Lung (tissue), 13 donors: ENCODE results near the gene KEAP1. TPM values are rescaled to one million over a fixed set of nuclear protein-coding genes. Genes with fewer than 3 reads are reported as not detected.

Experiments
- ATAC-seq: fragments of 200-7000 bp; cut with Tn5 transposase; one replicate; pipeline ENCODE4 v1.9.1; 2020; ENCODE audit warnings: moderate number of reproducible peaks; ENCODE audit not compliant: insufficient read depth, low FRiP score
- DNase-seq, 3 donors: peaks; one replicate each; pipeline ENCODE4 v3.0.0-alpha.2; 2013 to 2017
- H3K27ac ChIP-seq, 2 donors: one replicate each; pipeline ENCODE4 v1.5.1; 2013; ENCODE audit warnings: mild to moderate bottlenecking in 2 of 2, moderate library complexity in 2 of 2, control low read depth in 1 of 2, inconsistent platforms in 1 of 2, low read depth in 1 of 2, low read length in 1 of 2
- H3K27me3 ChIP-seq, 3 donors: one replicate each; pipeline ENCODE4 v1.5.1; 2013; ENCODE audit warnings: low read length in 2 of 3; ENCODE audit not compliant: control insufficient read depth in 3 of 3, insufficient read depth in 3 of 3
- H3K36me3 ChIP-seq, 4 donors: one replicate each; pipeline ENCODE4 v1.5.1; 2013; ENCODE audit warnings: low read length in 4 of 4, mild to moderate bottlenecking in 1 of 4, moderate library complexity in 1 of 4; ENCODE audit not compliant: control insufficient read depth in 4 of 4, insufficient read depth in 4 of 4
- H3K4me1 ChIP-seq, 5 donors: one replicate each; pipeline ENCODE4 v1.5.1; 2013; ENCODE audit warnings: low read length in 5 of 5, mild to moderate bottlenecking in 2 of 5, moderate library complexity in 1 of 5; ENCODE audit not compliant: control insufficient read depth in 5 of 5, insufficient read depth in 5 of 5
- H3K4me3 ChIP-seq: one replicate; pipeline ENCODE4 v1.5.1; 2013; ENCODE audit warnings: mild to moderate bottlenecking, control low read depth, moderate library complexity
- H3K9ac ChIP-seq, 2 donors: one replicate each; pipeline ENCODE4 v1.5.1; 2013; ENCODE audit warnings: low read length in 2 of 2, control low read depth in 1 of 2; ENCODE audit not compliant: insufficient read depth in 1 of 2
- H3K9me3 ChIP-seq, 4 donors: one replicate each; pipeline ENCODE4 v1.5.1; 2013; ENCODE audit warnings: low read length in 3 of 4, mild to moderate bottlenecking in 1 of 4, moderate library complexity in 1 of 4; ENCODE audit not compliant: control insufficient read depth in 4 of 4, insufficient read depth in 3 of 4
- WGBS, 2 donors: extraction: QIAGEN DNeasy Blood & Tissue Kit; methylation state at CpG; one replicate each; pipeline ENCODE4 v1.1.7; 2013; 5-methylcytosine and 5-hydroxymethylcytosine counted together
- polyA plus RNA-seq, 2 donors: library from polyadenylated mRNA; stranded (reverse); fragments of 200-250 nt; gene quantifications; one replicate each; pipeline ENCODE4 v1.2.1, GENCODE V29; 2013
- small RNA-seq: library from RNA; depleted of rRNA; stranded (forward); fragments of <200 nt; gene quantifications from one replicate; pipeline ENCODE3, GENCODE V24; 2014; ENCODE audit warnings: low replicate concordance
- total RNA-seq, 2 donors: library from RNA; depleted of rRNA in 1 of 2; stranded (reverse); fragments of >200 nt in 1 of 2; gene quantifications; one replicate each; pipeline ENCODE4 v1.2.1, GENCODE V29; 2014 to 2021
- TF ChIP-seq, protein P1 (sequence below): IDR thresholded peaks from 2 replicates; pipeline ENCODE4 v1.5.1; 2012; ENCODE audit warnings: mild to moderate bottlenecking; ENCODE audit errors: control extremely low read depth, extremely low read depth
- donor health status: control.
- donor health status: control.
- donor health status: Bipolar disorder and iron deficiency.
- donor health status: healthy.
- donor health status: DM: yes; HTN: yes; CAD: no.

KEAP1 gene
- total and polyA plus RNA-seq, 4 donors: 44.8 to 73.5 (median 60.3) TPM

DNA sequence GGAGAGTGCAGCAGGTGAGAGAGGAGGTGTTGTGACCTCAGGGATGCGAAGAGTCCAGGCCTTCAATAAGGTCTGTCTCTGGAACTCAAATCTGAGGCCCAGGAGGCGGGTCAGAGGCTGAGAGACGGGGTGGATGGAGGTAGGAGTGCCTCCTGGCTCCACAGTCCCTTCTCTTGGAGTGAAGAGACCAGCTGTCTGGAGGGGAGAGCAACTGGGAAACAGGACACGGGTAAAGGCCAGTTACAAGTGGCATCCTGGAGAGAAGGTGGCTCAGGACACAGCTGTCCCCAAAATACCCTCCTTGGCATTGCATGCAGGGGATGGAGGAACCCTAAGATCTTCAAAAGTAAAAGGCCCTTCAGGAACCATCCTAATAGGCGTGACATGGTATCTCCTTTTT lies 63.6 kb downstream of the KEAP1 start:
- H3K9ac ChIP-seq: no peak overlapping the region
- no peaks in the 10 kb centered on the region for H3K27me3 ChIP-seq
- no peak overlapping the region for H3K27ac ChIP-seq
- ATAC-seq (no peak), DNase-seq (no peak)
- no peaks in the 10 kb centered on the region for H3K9me3 ChIP-seq
- H3K36me3 ChIP-seq: no peaks in the 10 kb centered on the region
- H3K4me3 ChIP-seq: no peak overlapping the region
- TF ChIP-seq, protein P1, sequence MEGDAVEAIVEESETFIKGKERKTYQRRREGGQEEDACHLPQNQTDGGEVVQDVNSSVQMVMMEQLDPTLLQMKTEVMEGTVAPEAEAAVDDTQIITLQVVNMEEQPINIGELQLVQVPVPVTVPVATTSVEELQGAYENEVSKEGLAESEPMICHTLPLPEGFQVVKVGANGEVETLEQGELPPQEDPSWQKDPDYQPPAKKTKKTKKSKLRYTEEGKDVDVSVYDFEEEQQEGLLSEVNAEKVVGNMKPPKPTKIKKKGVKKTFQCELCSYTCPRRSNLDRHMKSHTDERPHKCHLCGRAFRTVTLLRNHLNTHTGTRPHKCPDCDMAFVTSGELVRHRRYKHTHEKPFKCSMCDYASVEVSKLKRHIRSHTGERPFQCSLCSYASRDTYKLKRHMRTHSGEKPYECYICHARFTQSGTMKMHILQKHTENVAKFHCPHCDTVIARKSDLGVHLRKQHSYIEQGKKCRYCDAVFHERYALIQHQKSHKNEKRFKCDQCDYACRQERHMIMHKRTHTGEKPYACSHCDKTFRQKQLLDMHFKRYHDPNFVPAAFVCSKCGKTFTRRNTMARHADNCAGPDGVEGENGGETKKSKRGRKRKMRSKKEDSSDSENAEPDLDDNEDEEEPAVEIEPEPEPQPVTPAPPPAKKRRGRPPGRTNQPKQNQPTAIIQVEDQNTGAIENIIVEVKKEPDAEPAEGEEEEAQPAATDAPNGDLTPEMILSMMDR: no peak
- H3K4me1 ChIP-seq: no peaks in the 10 kb centered on the region
- 86 to 94% methylated on average over 5 of the region's 5 CpGs for WGBS, 2 donors

Small RNA genes lying within 50 kb of the gene (small RNA-seq; reads per million reads assigned to genes)
- not detected for gene MIR1238
- not detected for gene RNU7-140P

Other genes with a start within 250 kb of the KEAP1 start
- 100 to 1,000 TPM; 179 to 191 TPM for gene ICAM1, start 232.2 kb downstream of the KEAP1 start, total RNA-seq
- 100 to 1,000 TPM in 1 of 2 donors, 10 to 100 TPM in 1; 88.4 to 391 TPM for gene ICAM1, start 232.2 kb downstream of the KEAP1 start, polyA plus RNA-seq
- gene ICAM4, start 216.4 kb downstream of the KEAP1 start, total RNA-seq: 10 to 100 TPM in 1 of 2 donors, 1 to 10 TPM in 1; 8.2 to 38.8 TPM
- 1 to 10 TPM; 4.6 to 8.0 TPM for gene ICAM4, start 216.4 kb downstream of the KEAP1 start, polyA plus RNA-seq
- gene ICAM5, start 213.4 kb downstream of the KEAP1 start, total RNA-seq: 10 to 100 TPM; 22.2 to 32.1 TPM
- gene ICAM5, start 213.4 kb downstream of the KEAP1 start, polyA plus RNA-seq: 10 to 100 TPM in 1 of 2 donors, 1 to 10 TPM in 1; 4.1 to 15.0 TPM
- gene ZGLP1, start 193.5 kb downstream of the KEAP1 start, total RNA-seq: 1 to 10 TPM; 3.7 to 5.1 TPM
- gene ZGLP1, start 193.5 kb downstream of the KEAP1 start, polyA plus RNA-seq: 1 to 10 TPM; 3.0 to 6.7 TPM
- 10 to 100 TPM in 1 of 2 donors, 1 to 10 TPM in 1; 9.6 to 20.9 TPM for gene FDX2, start 187.3 kb downstream of the KEAP1 start, total RNA-seq
- gene FDX2, start 187.3 kb downstream of the KEAP1 start, polyA plus RNA-seq: 10 to 100 TPM; 21.4 to 38.4 TPM
- 10 to 100 TPM; 21.1 to 46.1 TPM for gene RAVER1, start 169.8 kb downstream of the KEAP1 start, total RNA-seq
- 10 to 100 TPM; 10.5 to 17.7 TPM for gene RAVER1, start 169.8 kb downstream of the KEAP1 start, polyA plus RNA-seq
- 10 to 100 TPM; 12.1 to 25.5 TPM for gene ICAM3, start 163.7 kb downstream of the KEAP1 start, total RNA-seq
- gene ICAM3, start 163.7 kb downstream of the KEAP1 start, polyA plus RNA-seq: 10 to 100 TPM in 1 of 2 donors, 1 to 10 TPM in 1; 8.1 to 56.1 TPM
- gene TYK2, start 122.8 kb downstream of the KEAP1 start, total RNA-seq: 100 to 1,000 TPM; 102 to 175 TPM
- 100 to 1,000 TPM; 137 to 162 TPM for gene TYK2, start 122.8 kb downstream of the KEAP1 start, polyA plus RNA-seq
- 100 to 1,000 TPM; 110 to 156 TPM for gene CDC37, start 99.8 kb downstream of the KEAP1 start, total RNA-seq
- gene CDC37, start 99.8 kb downstream of the KEAP1 start, polyA plus RNA-seq: 100 to 1,000 TPM; 223 to 294 TPM
- 10 to 100 TPM; 11.9 to 23.6 TPM for gene PDE4A, start 82.8 kb downstream of the KEAP1 start, total RNA-seq
- 10 to 100 TPM; 10.3 to 13.7 TPM for gene PDE4A, start 82.8 kb downstream of the KEAP1 start, polyA plus RNA-seq
- 1 to 10 TPM in 1 of 2 donors, under 1 TPM in 1; 0.26 to 1.2 TPM for gene S1PR5, start 14.1 kb upstream of the KEAP1 start, total RNA-seq
- 1 to 10 TPM in 1 of 2 donors, under 1 TPM in 1; 0.55 to 1.4 TPM for gene S1PR5, start 14.1 kb upstream of the KEAP1 start, polyA plus RNA-seq
- 10 to 100 TPM; 13.4 to 34.0 TPM for gene ATG4D, start 40.5 kb upstream of the KEAP1 start, total RNA-seq
- 10 to 100 TPM; 26.0 to 28.8 TPM for gene ATG4D, start 40.5 kb upstream of the KEAP1 start, polyA plus RNA-seq
- 10 to 100 TPM; 12.8 to 26.0 TPM for gene KRI1, start 62.7 kb upstream of the KEAP1 start, total RNA-seq
- gene KRI1, start 62.7 kb upstream of the KEAP1 start, polyA plus RNA-seq: 10 to 100 TPM; 16.6 to 21.5 TPM
- gene CDKN2D, start 65.6 kb upstream of the KEAP1 start, total RNA-seq: 10 to 100 TPM; 12.5 to 14.3 TPM
- gene CDKN2D, start 65.6 kb upstream of the KEAP1 start, polyA plus RNA-seq: 10 to 100 TPM; 13.5 to 74.9 TPM
- gene AP1M2, start 84.0 kb upstream of the KEAP1 start, total RNA-seq: 10 to 100 TPM; 40.2 to 57.6 TPM
- gene AP1M2, start 84.0 kb upstream of the KEAP1 start, polyA plus RNA-seq: 10 to 100 TPM; 31.6 to 70.9 TPM
- gene SLC44A2, start 122.2 kb upstream of the KEAP1 start, total RNA-seq: 100 to 1,000 TPM; 115 to 173 TPM
- 100 to 1,000 TPM in 1 of 2 donors, 10 to 100 TPM in 1; 83.6 to 122 TPM for gene SLC44A2, start 122.2 kb upstream of the KEAP1 start, polyA plus RNA-seq
- gene ILF3, start 151.0 kb upstream of the KEAP1 start, total RNA-seq: 100 to 1,000 TPM; 146 to 225 TPM
- gene ILF3, start 151.0 kb upstream of the KEAP1 start, polyA plus RNA-seq: 100 to 1,000 TPM; 105 to 117 TPM
- gene QTRT1, start 198.1 kb upstream of the KEAP1 start, total RNA-seq: 10 to 100 TPM; 21.0 to 54.5 TPM
- gene QTRT1, start 198.1 kb upstream of the KEAP1 start, polyA plus RNA-seq: 10 to 100 TPM; 46.9 to 70.6 TPM
- gene DNM2, start 214.7 kb upstream of the KEAP1 start, total RNA-seq: 100 to 1,000 TPM; 202 to 277 TPM
- gene DNM2, start 214.7 kb upstream of the KEAP1 start, polyA plus RNA-seq: 100 to 1,000 TPM; 172 to 206 TPM